Loucy (cell line): ENCODE results near the gene TXLNB.
"Not testable (repeated sequence)": the region's sequence is repeated elsewhere in the genome, so short reads cannot be mapped to it uniquely, and the experiment has no call there.

Experiments
- H2AFZ ChIP-seq: fragments of 200-600 bp; sonication (generic); 2 replicates; pipeline ENCODE4 v1.6.0; 2016; ENCODE audit warnings: antibody characterized with exemption, mild to moderate bottlenecking, low read length, moderate library complexity
- H3F3A ChIP-seq: fragments of 200-600 bp; 2 replicates; pipeline ENCODE4 v1.6.0; 2016; ENCODE audit warnings: antibody characterized with exemption, low read depth, mild to moderate bottlenecking
- H3K27me3 ChIP-seq: fragments of 200-600 bp; sonication (generic); 2 replicates; pipeline ENCODE4 v1.6.1; 2014; ENCODE audit warnings: low read length, mild to moderate bottlenecking; ENCODE audit not compliant: insufficient read depth, poor library complexity, severe bottlenecking
- H3K36me3 ChIP-seq: fragments of 200-600 bp; sonication (generic); 2 replicates; pipeline ENCODE4 v1.6.1; 2016; ENCODE audit warnings: low read length; ENCODE audit not compliant: insufficient read depth
- H3K4me1 ChIP-seq: fragments of 200-600 bp; sonication (generic); 2 replicates; pipeline ENCODE4 v1.5.1; 2014; ENCODE audit warnings: low read length, mild to moderate bottlenecking; ENCODE audit not compliant: insufficient read depth, poor library complexity, severe bottlenecking
- H3K4me2 ChIP-seq: fragments of 200-600 bp; sonication (generic); 2 replicates; pipeline ENCODE4 v1.6.0; 2014; ENCODE audit warnings: antibody characterized with exemption, low read length, low read depth, mild to moderate bottlenecking; ENCODE audit not compliant: poor library complexity, severe bottlenecking
- H3K4me3 ChIP-seq: fragments of 200-600 bp; sonication (generic); 2 replicates; pipeline ENCODE4 v1.5.1; 2014; ENCODE audit warnings: low read length, mild to moderate bottlenecking, mixed read lengths; ENCODE audit not compliant: poor library complexity, severe bottlenecking
- H3K79me2 ChIP-seq: fragments of 200-600 bp; sonication (generic); 2 replicates; pipeline ENCODE4 v1.6.1; 2014; ENCODE audit warnings: low read length; ENCODE audit not compliant: insufficient read depth
- H3K9ac ChIP-seq: fragments of 200-600 bp; sonication (generic); 2 replicates; pipeline ENCODE4 v1.6.0; 2014; ENCODE audit warnings: mild to moderate bottlenecking, low read depth, low read length, moderate library complexity; ENCODE audit not compliant: poor library complexity, severe bottlenecking
- H3K9me2 ChIP-seq: fragments of 200-600 bp; sonication (generic); replicated peaks from 2 replicates; pipeline ENCODE4 v1.6.1; 2016; ENCODE audit warnings: low read depth, low read length, mixed read lengths
- H3K9me3 ChIP-seq: fragments of 200-600 bp; sonication (generic); 2 replicates; pipeline ENCODE4 v1.6.1; 2014; ENCODE audit warnings: mild to moderate bottlenecking, antibody characterized with exemption, low read length, low read depth; ENCODE audit not compliant: insufficient read depth
- H4K20me1 ChIP-seq: fragments of 200-600 bp; sonication (generic); 2 replicates; pipeline ENCODE4 v1.6.0; 2014; ENCODE audit warnings: antibody characterized with exemption, low read length, mild to moderate bottlenecking; ENCODE audit not compliant: insufficient read depth, poor library complexity, severe bottlenecking
- EZH2phosphoT487 ChIP-seq: fragments of 200-600 bp; IDR thresholded peaks from 2 replicates; pipeline ENCODE4 v1.6.1; 2018; ENCODE audit warnings: antibody characterized with exemption, mild to moderate bottlenecking, moderate library complexity, borderline replicate concordance
- TF ChIP-seq, protein P1 (sequence below): fragments of 200-600 bp; sonication (generic); conservative IDR thresholded peaks from 2 replicates; pipeline ENCODE4 v1.5.1; 2014; ENCODE audit warnings: mild to moderate bottlenecking, antibody characterized with exemption, low read length

TXLNB gene

DNA sequence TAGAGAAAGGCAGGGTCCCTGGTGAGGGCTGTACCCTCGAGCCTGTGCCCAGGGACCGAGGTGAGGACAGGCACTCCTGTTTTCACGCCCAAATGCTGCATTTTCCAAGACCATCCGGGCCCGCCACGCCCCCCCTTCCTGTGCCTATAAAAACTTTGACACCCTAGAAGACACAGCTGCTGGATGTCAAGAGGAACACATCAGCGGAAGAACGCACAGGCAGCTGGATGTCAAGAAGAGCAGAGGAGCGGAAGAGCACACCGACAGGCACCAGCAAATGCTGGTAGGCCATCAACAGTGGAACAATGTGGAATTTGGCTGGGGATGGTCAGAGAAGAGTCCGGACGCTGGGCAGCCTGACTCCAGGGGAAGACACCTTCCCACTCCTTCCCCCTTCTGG is 56.1 kb downstream of the TXLNB start:
- no peak for TF ChIP-seq EZH2phosphoT487
- TF ChIP-seq, protein P1, sequence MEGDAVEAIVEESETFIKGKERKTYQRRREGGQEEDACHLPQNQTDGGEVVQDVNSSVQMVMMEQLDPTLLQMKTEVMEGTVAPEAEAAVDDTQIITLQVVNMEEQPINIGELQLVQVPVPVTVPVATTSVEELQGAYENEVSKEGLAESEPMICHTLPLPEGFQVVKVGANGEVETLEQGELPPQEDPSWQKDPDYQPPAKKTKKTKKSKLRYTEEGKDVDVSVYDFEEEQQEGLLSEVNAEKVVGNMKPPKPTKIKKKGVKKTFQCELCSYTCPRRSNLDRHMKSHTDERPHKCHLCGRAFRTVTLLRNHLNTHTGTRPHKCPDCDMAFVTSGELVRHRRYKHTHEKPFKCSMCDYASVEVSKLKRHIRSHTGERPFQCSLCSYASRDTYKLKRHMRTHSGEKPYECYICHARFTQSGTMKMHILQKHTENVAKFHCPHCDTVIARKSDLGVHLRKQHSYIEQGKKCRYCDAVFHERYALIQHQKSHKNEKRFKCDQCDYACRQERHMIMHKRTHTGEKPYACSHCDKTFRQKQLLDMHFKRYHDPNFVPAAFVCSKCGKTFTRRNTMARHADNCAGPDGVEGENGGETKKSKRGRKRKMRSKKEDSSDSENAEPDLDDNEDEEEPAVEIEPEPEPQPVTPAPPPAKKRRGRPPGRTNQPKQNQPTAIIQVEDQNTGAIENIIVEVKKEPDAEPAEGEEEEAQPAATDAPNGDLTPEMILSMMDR: no peak
- Histone ChIP-seq H2AFZ (no peak overlapping the region), H3K4me2 (no peak overlapping the region), H3K9ac (no peak overlapping the region), H3K4me3 (no peak overlapping the region), H3K36me3 (no peaks in the 10 kb centered on the region), H3K4me1 (peaks cover 4% of the 10 kb centered on the region), H4K20me1 (no peaks in the 10 kb centered on the region), H3F3A (no peaks in the 10 kb centered on the region), H3K9me3 (no peaks in the 10 kb centered on the region; the same call in 1 of the 2 replicates), H3K27me3 (no peaks in the 10 kb centered on the region), H3K79me2 (no peaks in the 10 kb centered on the region), H3K9me2 (no peaks in the 10 kb centered on the region)

GRCh38 chr6:139234193-139234592 is 57.6 kb downstream of the TXLNB start:
- H3K9me2 ChIP-seq, H3K36me3 ChIP-seq, H3K4me2 ChIP-seq, H3K79me2 ChIP-seq, H3K27me3 ChIP-seq, H3K4me1 ChIP-seq, H2AFZ ChIP-seq, H3K9me3 ChIP-seq, H4K20me1 ChIP-seq, H3K9ac ChIP-seq, H3K4me3 ChIP-seq, H3F3A ChIP-seq: not testable (repeated sequence)

GRCh38 chr6:139231206-139231605 is 60.6 kb downstream of the TXLNB start:
- Histone ChIP-seq H3K27me3 (no peaks in the 10 kb centered on the region), H3K9me3 (no peaks in the 10 kb centered on the region; the same call in 1 of the 2 replicates), H3K79me2 (no peaks in the 10 kb centered on the region), H3K9me2 (no peaks in the 10 kb centered on the region), H3K4me1 (no peaks in the 10 kb centered on the region), H4K20me1 (no peaks in the 10 kb centered on the region), H3K4me2 (no peak overlapping the region), H3F3A (no peaks in the 10 kb centered on the region), H2AFZ (no peak overlapping the region), H3K9ac (no peak overlapping the region), H3K4me3 (no peak overlapping the region), H3K36me3 (no peaks in the 10 kb centered on the region)
- TF ChIP-seq EZH2phosphoT487: no peak
- TF ChIP-seq, protein P1: no peak

GRCh38 chr6:139230391-139230840 is 61.4 kb downstream of the TXLNB start:
- no peaks in the 10 kb centered on the region for H3K4me1 ChIP-seq
- no peak for TF ChIP-seq EZH2phosphoT487
- TF ChIP-seq, protein P1: no peak; the same call in 1 of the 2 replicates
- no peaks in the 10 kb centered on the region for H4K20me1 ChIP-seq
- H3K4me2 ChIP-seq: no peak overlapping the region
- no peaks in the 10 kb centered on the region; the same call in 1 of the 2 replicates for H3K9me3 ChIP-seq
- no peaks in the 10 kb centered on the region for H3F3A ChIP-seq
- H2AFZ ChIP-seq: no peak overlapping the region
- H3K79me2 ChIP-seq: no peaks in the 10 kb centered on the region
- H3K9me2 ChIP-seq: no peaks in the 10 kb centered on the region
- H3K36me3 ChIP-seq: no peaks in the 10 kb centered on the region
- no peak overlapping the region for H3K4me3 ChIP-seq
- no peak overlapping the region for H3K9ac ChIP-seq
- H3K27me3 ChIP-seq: no peaks in the 10 kb centered on the region

DNA sequence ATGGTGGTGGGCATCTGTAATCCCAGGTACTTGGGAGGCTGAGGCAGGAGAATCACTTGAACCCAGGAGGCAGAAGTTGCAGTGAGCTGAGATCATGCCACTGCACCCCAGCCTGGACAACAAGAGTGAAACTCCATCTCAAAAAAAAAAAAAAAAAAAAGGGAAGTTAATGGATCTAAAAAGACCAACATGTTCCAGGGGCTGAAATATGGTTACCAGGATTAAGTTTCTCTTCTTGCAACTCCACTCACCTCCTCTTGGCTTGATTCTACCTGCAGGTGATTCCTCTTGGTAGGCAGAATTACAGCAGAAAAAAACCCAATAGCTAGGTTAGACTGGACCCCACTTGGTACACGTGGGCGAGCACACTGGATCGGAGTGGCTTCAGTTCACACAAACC is 63.4 kb downstream of the TXLNB start:
- H2AFZ ChIP-seq, H3K4me1 ChIP-seq, H4K20me1 ChIP-seq, H3K27me3 ChIP-seq, H3K9me2 ChIP-seq, H3K4me3 ChIP-seq, H3K9me3 ChIP-seq, H3F3A ChIP-seq, H3K36me3 ChIP-seq, H3K4me2 ChIP-seq, H3K9ac ChIP-seq, H3K79me2 ChIP-seq: not testable (repeated sequence)
